ENCODE measurements around the gene RNGTT. TPM values are rescaled to one million over a fixed set of nuclear protein-coding genes. Genes with fewer than 3 reads are reported as not detected.
"Not testable (repeated sequence)": the region's sequence is repeated elsewhere in the genome, so short reads cannot be mapped to it uniquely, and the experiment has no call there.

Gene RNGTT
- total RNA-seq, 3 donors from 2014 or later: 21.0 to 23.4 (median 21.5) TPM

DNA sequence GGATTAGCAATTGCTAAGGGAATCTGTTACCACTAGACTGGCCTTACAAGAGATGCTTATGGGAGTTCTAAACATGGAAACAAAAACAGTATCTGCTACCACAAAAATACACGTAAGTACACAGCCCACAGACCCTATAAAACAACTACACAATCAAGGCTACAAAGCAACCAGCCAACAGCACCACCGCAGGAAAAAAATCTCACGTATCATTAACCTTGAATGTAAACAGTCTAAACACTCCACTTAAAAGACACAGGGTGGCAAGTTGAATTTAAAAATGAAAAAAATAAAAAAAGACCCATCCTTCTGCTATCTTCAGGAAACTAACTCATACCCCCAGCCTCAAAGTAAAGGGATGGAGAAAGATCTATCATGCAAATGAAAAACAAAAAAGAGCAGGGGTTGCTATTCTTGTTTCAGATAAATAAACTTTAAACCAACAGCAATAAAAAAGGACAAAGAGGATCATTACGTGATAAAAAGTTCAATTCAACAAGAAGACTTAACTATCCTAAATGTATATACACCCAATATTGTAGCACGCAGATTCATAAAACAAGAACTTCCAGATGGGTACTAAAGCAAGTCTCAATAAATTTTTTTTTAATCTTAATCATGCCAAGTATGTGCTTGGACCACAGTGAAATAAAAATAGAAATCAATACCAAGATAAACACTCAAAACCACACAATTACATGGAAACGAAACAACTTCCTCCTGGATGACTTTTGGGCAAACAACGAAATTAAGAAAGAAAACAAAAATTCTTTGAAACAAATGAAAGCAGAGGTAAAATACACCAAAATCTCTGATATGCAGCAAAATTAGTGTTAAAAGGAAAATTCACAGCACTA lies 52.3 kb downstream of the RNGTT start:
- no peak overlapping the region for H3K4me3 Mint-ChIP-seq
- no peak for ATAC-seq
- no peak for DNase-seq
- peaks cover 26% of the 10 kb centered on the region for H3K36me3 Mint-ChIP-seq (ENCODE audit: insufficient read depth)
- H3K9me3 Mint-ChIP-seq: peaks cover 10% of the 10 kb centered on the region
- peaks cover 56% of the 10 kb centered on the region for H3K4me1 Mint-ChIP-seq (ENCODE audit: low read depth)
- no peaks in the 10 kb centered on the region for H3K27me3 Mint-ChIP-seq (ENCODE audit: low read depth)

- Mint-ChIP-seq H3K4me1 (ENCODE audit: low read depth) (peaks cover 46% of the 10 kb centered on the region), H3K9me3 (no peaks in the 10 kb centered on the region), H3K27me3 (ENCODE audit: low read depth) (no peaks in the 10 kb centered on the region), H3K36me3 (ENCODE audit: insufficient read depth) (peaks cover 28% of the 10 kb centered on the region), H3K4me3 (no peak overlapping the region)
- no peak for DNase-seq
- no peak for ATAC-seq
Measured at GRCh38 chr6:88908598-88909548, 54.5 kb downstream of the RNGTT start.

- not testable (repeated sequence) for ATAC-seq
Measured at GRCh38 chr6:88907148-88907547, 56.3 kb downstream of the RNGTT start.

GRCh38 chr6:88899569-88900316 lies 63.7 kb downstream of the RNGTT start:
- ATAC-seq (no peak), DNase-seq (no peak)
- Mint-ChIP-seq H3K4me1 (ENCODE audit: low read depth) (no peaks in the 10 kb centered on the region), H3K9me3 (no peaks in the 10 kb centered on the region), H3K4me3 (no peak overlapping the region), H3K27me3 (ENCODE audit: low read depth) (no peaks in the 10 kb centered on the region), H3K36me3 (ENCODE audit: insufficient read depth) (peaks cover 20% of the 10 kb centered on the region)

More at GRCh38 chr6:88907148-88907547, 56.3 kb downstream of the RNGTT start:
- not testable (repeated sequence) for H3K27me3 Mint-ChIP-seq (ENCODE audit: low read depth); H3K4me3 Mint-ChIP-seq; H3K9me3 Mint-ChIP-seq; DNase-seq
- peaks cover 33% of the 10 kb centered on the region for H3K4me1 Mint-ChIP-seq (ENCODE audit: low read depth)
- peaks cover 28% of the 10 kb centered on the region for H3K36me3 Mint-ChIP-seq (ENCODE audit: insufficient read depth)

- no peaks in the 10 kb centered on the region for H3K9me3 Mint-ChIP-seq
- no peaks in the 10 kb centered on the region for H3K4me1 Mint-ChIP-seq (ENCODE audit: low read depth)
- H3K4me3 Mint-ChIP-seq: no peak overlapping the region
- ATAC-seq (no peak), DNase-seq (no peak)
- H3K27me3 Mint-ChIP-seq (ENCODE audit: low read depth): no peaks in the 10 kb centered on the region
- peaks cover 13% of the 10 kb centered on the region for H3K36me3 Mint-ChIP-seq (ENCODE audit: insufficient read depth)
Measured at GRCh38 chr6:88895911-88896310, 67.5 kb downstream of the RNGTT start.

DNA sequence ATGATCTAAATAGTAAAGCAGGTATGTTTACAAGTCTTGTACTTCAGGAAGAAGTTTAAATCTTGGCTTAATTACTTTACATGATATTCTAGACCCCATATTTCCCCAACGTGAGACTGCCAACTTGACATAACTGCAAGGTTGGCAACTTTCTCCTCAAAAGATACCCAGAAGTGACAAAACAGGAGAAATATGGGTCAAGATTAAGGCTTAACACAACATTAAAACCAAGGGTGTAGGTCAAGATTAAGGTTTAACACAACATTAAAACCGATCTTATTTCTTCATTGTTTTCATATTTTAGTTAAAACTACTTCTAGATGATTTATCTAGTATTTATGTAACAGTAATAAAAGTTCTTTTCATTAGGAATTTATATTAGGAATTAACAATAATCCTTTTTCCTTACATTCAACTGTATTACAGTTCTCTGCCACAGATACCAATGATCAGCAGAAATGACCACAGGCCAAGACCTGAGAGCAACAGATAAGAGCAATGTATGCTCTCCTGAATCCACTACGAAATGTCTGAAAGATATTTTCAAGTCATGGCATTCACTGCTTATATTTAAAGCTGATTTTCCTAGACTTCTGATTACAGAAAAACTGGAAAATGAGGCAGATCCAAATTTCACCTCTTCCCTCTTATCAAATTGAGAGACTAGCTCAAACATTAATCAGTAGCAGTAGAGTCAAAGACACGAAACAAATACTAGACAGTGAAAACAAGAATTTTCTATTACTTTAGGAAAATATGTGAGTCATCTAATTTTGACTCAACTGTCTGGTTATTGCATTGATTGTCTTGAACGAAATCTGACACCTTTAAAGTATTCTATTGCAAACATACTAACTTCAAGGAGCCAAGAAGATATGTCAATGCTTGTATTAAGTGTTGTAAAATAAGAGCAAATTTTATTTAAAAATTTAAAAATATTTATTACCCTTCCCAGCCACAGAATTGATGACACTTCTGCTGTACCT lies 72.3 kb downstream of the RNGTT start:
- no peaks in the 10 kb centered on the region for H3K4me1 Mint-ChIP-seq (ENCODE audit: low read depth)
- H3K27me3 Mint-ChIP-seq (ENCODE audit: low read depth): no peaks in the 10 kb centered on the region
- ATAC-seq (no peak), DNase-seq (no peak)
- no peak overlapping the region for H3K4me3 Mint-ChIP-seq
- H3K36me3 Mint-ChIP-seq (ENCODE audit: insufficient read depth): peaks cover 22% of the 10 kb centered on the region
- H3K9me3 Mint-ChIP-seq: no peaks in the 10 kb centered on the region

GRCh38 chr6:88890394-88890793 lies 73.0 kb downstream of the RNGTT start:
- Mint-ChIP-seq H3K9me3 (peaks cover 4% of the 10 kb centered on the region), H3K4me1 (ENCODE audit: low read depth) (no peaks in the 10 kb centered on the region), H3K4me3 (no peak overlapping the region), H3K36me3 (ENCODE audit: insufficient read depth) (peaks cover 29% of the 10 kb centered on the region), H3K27me3 (ENCODE audit: low read depth) (no peaks in the 10 kb centered on the region)
- DNase-seq (no peak), ATAC-seq (no peak)

GRCh38 chr6:88884361-88884760 lies 79.1 kb downstream of the RNGTT start:
- DNase-seq (no peak), ATAC-seq (no peak)
- Mint-ChIP-seq H3K27me3 (ENCODE audit: low read depth) (no peaks in the 10 kb centered on the region), H3K4me3 (no peak overlapping the region), H3K36me3 (ENCODE audit: insufficient read depth) (peaks cover 43% of the 10 kb centered on the region), H3K9me3 (peaks cover 4% of the 10 kb centered on the region), H3K4me1 (ENCODE audit: low read depth) (peaks cover 11% of the 10 kb centered on the region)

- DNase-seq (no peak), ATAC-seq (no peak)
- Mint-ChIP-seq H3K4me3 (no peak overlapping the region), H3K4me1 (ENCODE audit: low read depth) (peaks cover 11% of the 10 kb centered on the region), H3K9me3 (peaks cover 4% of the 10 kb centered on the region), H3K27me3 (ENCODE audit: low read depth) (no peaks in the 10 kb centered on the region), H3K36me3 (ENCODE audit: insufficient read depth) (peaks cover 39% of the 10 kb centered on the region)
Measured at GRCh38 chr6:88882536-88882935, 80.9 kb downstream of the RNGTT start.

DNA sequence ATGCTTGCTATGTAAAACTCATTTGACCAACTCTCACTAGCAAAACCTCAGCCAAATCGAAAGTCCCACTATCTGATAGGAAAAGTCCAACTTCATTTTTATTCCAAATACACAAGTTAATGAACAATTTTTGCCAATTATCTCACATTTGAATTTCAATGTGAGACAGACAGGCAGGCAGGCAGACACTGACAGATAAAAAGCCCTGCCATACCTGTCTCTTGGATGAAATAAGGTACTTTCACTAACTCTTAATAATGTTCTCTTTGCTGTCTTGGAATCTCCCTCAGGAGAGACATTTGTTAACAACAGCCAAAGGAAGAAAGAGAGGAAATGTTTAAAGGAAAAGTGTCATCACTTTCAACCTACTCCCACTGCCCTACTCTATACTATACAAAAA lies 82.0 kb downstream of the RNGTT start:
- Mint-ChIP-seq H3K4me3 (no peak overlapping the region), H3K9me3 (peaks cover 4% of the 10 kb centered on the region), H3K4me1 (ENCODE audit: low read depth) (peaks cover 11% of the 10 kb centered on the region), H3K27me3 (ENCODE audit: low read depth) (no peaks in the 10 kb centered on the region), H3K36me3 (ENCODE audit: insufficient read depth) (peaks cover 30% of the 10 kb centered on the region)
- DNase-seq (no peak), ATAC-seq (no peak)

- Mint-ChIP-seq H3K36me3 (ENCODE audit: insufficient read depth) (peaks cover 19% of the 10 kb centered on the region), H3K9me3 (no peaks in the 10 kb centered on the region)
Measured at GRCh38 chr6:88880021-88880420, 83.4 kb downstream of the RNGTT start.

DNA sequence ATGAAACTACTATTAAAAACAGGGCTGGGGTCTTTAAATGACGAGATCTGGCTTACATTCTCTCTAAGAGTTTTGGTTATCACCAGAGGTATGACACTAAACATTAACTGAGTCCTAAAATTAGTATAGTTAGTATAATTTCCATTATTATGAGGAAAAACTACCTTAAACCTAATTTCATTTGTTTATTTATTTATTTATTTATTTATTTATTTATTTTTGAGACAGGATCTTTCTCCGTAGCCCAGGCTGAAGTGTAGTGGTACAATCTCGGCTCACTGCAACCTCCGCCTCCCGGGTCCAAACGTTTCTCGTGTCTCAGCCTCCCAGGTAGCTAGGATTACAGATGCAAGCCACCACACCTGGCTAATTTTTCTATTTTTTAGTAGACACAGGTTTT lies 85.5 kb downstream of the RNGTT start:
- H3K4me3 Mint-ChIP-seq: no peak overlapping the region
- H3K27me3 Mint-ChIP-seq (ENCODE audit: low read depth): no peaks in the 10 kb centered on the region
- ATAC-seq (no peak), DNase-seq (no peak)
- H3K9me3 Mint-ChIP-seq: no peaks in the 10 kb centered on the region
- peaks cover 12% of the 10 kb centered on the region for H3K4me1 Mint-ChIP-seq (ENCODE audit: low read depth)
- H3K36me3 Mint-ChIP-seq (ENCODE audit: insufficient read depth): peaks cover 4% of the 10 kb centered on the region

More at GRCh38 chr6:88880021-88880420, 83.4 kb downstream of the RNGTT start:
- no peaks in the 10 kb centered on the region for H3K27me3 Mint-ChIP-seq (ENCODE audit: low read depth)
- DNase-seq: no peak
- no peak for ATAC-seq
- peaks cover 11% of the 10 kb centered on the region for H3K4me1 Mint-ChIP-seq (ENCODE audit: low read depth)
- no peak overlapping the region for H3K4me3 Mint-ChIP-seq

GRCh38 chr6:88872962-88873361 lies 90.5 kb downstream of the RNGTT start:
- Mint-ChIP-seq H3K4me1 (ENCODE audit: low read depth) (peaks cover 17% of the 10 kb centered on the region), H3K9me3 (no peaks in the 10 kb centered on the region), H3K4me3 (no peak overlapping the region), H3K36me3 (ENCODE audit: insufficient read depth) (no peaks in the 10 kb centered on the region), H3K27me3 (ENCODE audit: low read depth) (no peaks in the 10 kb centered on the region)
- ATAC-seq (no peak), DNase-seq (no peak)
